Neutrophil (primary cell): ENCODE results near the gene OTUD1.

Experiments
- H3K27ac ChIP-seq: fragments of 200-600 bp; sonication (generic); 2 replicates; pipeline ENCODE4 v1.5.1; 2016; ENCODE audit warnings: mild to moderate bottlenecking, moderate library complexity
- H3K27me3 ChIP-seq: fragments of 200-600 bp; sonication (generic); 2 replicates; pipeline ENCODE4 v1.6.0; 2016; ENCODE audit warnings: mild to moderate bottlenecking
- H3K36me3 ChIP-seq: fragments of 200-600 bp; sonication (generic); 2 replicates; pipeline ENCODE4 v1.5.1; 2017
- H3K4me1 ChIP-seq, 2 experiments: fragments of 200-600 bp in 1 of 2; sonication (generic) in 1 of 2; 1 replicate in 1 of 2; 2 replicates in 1 of 2; pipeline versions ENCODE4 v1.5.1 to v1.6.1; 2013 to 2016; ENCODE audit warnings: low read depth in 1 of 2, low read length in 1 of 2, mild to moderate bottlenecking in 1 of 2, moderate library complexity in 1 of 2; ENCODE audit not compliant: control insufficient read depth in 1 of 2, insufficient read depth in 1 of 2
- H3K4me3 ChIP-seq, 2 experiments: fragments of 200-600 bp in 1 of 2; sonication (generic) in 1 of 2; 1 replicate in 1 of 2; 2 replicates in 1 of 2; pipeline ENCODE4 v1.5.1; 2013 to 2016; ENCODE audit warnings: low read depth in 1 of 2, low read length in 1 of 2, mild to moderate bottlenecking in 1 of 2, moderate library complexity in 1 of 2
- H3K9me3 ChIP-seq: fragments of 200-600 bp; sonication (generic); 2 replicates; pipeline ENCODE4 v1.5.1; 2016
- CTCF ChIP-seq: fragments of 200-600 bp; sonication (generic); IDR thresholded peaks from 2 replicates; pipeline ENCODE4 v1.5.1; 2016; ENCODE audit warnings: antibody characterized with exemption

The OTUD1 gene

DNA sequence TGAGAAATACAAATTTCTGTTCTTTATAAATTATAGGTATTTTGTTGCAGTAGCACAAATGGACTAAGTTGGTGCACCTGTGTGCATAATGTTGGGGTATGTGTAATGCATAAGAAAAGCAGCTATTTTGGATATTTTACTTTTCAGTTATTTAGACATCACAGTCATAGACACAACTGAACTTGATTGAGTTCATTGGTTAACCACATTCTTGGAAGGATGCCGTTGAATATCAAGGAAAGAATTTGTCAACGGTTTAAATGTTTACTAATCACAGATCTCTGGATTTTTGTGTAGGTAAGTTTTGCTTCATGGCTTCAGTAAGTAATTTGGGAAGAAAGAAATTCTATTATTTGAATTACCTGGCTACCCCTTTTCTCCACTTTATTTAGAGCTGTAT lies 4.1 kb downstream of the OTUD1 start:
- Histone ChIP-seq H3K9me3 (no peaks in the 10 kb centered on the region), H3K4me3 (no peak overlapping the region), H3K27ac (no peak overlapping the region), H3K4me1 (peaks cover 31 to 36% of the 10 kb centered on the region in 2 experiments), H3K36me3 (peaks cover 5% of the 10 kb centered on the region), H3K27me3 (no peaks in the 10 kb centered on the region)
- TF ChIP-seq CTCF: no peak

GRCh38 chr10:23445591-23445990 lies 6.7 kb downstream of the OTUD1 start:
- no peak for TF ChIP-seq CTCF
- no peak overlapping the region for H3K27ac ChIP-seq
- H3K27me3 ChIP-seq: no peaks in the 10 kb centered on the region
- H3K4me1 ChIP-seq: peaks cover 44 to 47% of the 10 kb centered on the region in 2 experiments
- H3K9me3 ChIP-seq: no peaks in the 10 kb centered on the region
- H3K4me3 ChIP-seq: no peak overlapping the region
- peaks cover 5% of the 10 kb centered on the region for H3K36me3 ChIP-seq

GRCh38 chr10:23448323-23448722 lies 9.4 kb downstream of the OTUD1 start:
- Histone ChIP-seq H3K4me3 (no peak overlapping the region), H3K36me3 (peaks cover 5% of the 10 kb centered on the region), H3K27ac (peak overlapping the region; percentile 73), H3K9me3 (no peaks in the 10 kb centered on the region), H3K27me3 (no peaks in the 10 kb centered on the region), H3K4me1 (peaks cover 25 to 30% of the 10 kb centered on the region in 2 experiments)
- no peak for TF ChIP-seq CTCF

GRCh38 chr10:23448802-23449570 lies 10.1 kb downstream of the OTUD1 start:
- no peaks in the 10 kb centered on the region for H3K27me3 ChIP-seq
- peaks cover 25 to 30% of the 10 kb centered on the region in 2 experiments for H3K4me1 ChIP-seq
- H3K4me3 ChIP-seq: no peak overlapping the region
- peak overlapping the region; percentile 73 for H3K27ac ChIP-seq
- peaks cover 5% of the 10 kb centered on the region for H3K36me3 ChIP-seq
- no peaks in the 10 kb centered on the region for H3K9me3 ChIP-seq
- TF ChIP-seq CTCF: no peak

DNA sequence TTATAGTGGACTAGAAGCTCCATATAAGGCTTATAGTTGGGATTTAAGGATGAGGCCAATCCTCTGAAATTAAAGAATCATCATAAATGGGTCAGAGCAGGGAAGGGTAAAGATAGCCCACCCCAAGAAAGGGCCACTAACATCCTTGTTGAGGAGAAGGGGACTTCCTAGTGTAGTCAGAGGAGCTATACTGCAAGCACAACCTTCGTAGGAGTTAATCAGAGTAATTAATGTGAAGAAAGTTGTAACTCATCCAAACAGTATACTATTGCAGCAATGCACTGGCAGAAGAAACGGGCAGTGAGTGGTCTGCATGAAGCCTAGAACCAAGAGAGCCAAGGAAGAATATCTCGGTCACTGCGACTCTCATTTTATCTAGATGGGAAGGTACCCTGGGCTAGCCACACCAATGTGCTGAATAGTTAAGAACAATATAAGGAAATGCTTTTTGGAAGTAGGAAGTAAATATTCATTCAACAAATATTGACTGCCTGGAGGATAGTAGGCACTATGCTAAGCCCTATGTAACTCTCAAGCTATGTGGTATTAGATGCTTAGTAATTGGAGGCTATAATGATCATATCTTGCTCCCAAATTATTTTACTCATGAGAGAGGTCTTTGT lies 13.3 kb downstream of the OTUD1 start:
- H3K4me3 ChIP-seq: no peak overlapping the region
- H3K9me3 ChIP-seq: no peaks in the 10 kb centered on the region
- no peak for TF ChIP-seq CTCF
- H3K27ac ChIP-seq: no peak overlapping the region
- H3K36me3 ChIP-seq: no peaks in the 10 kb centered on the region
- H3K4me1 ChIP-seq: peaks cover 25 to 30% of the 10 kb centered on the region in 2 experiments
- no peaks in the 10 kb centered on the region for H3K27me3 ChIP-seq
